Measurements from ENCODE around the gene FAM210B.
"Not testable (repeated sequence)": the region's sequence is repeated elsewhere in the genome, so short reads cannot be mapped to it uniquely, and the experiment has no call there.

Gene FAM210B

DNA sequence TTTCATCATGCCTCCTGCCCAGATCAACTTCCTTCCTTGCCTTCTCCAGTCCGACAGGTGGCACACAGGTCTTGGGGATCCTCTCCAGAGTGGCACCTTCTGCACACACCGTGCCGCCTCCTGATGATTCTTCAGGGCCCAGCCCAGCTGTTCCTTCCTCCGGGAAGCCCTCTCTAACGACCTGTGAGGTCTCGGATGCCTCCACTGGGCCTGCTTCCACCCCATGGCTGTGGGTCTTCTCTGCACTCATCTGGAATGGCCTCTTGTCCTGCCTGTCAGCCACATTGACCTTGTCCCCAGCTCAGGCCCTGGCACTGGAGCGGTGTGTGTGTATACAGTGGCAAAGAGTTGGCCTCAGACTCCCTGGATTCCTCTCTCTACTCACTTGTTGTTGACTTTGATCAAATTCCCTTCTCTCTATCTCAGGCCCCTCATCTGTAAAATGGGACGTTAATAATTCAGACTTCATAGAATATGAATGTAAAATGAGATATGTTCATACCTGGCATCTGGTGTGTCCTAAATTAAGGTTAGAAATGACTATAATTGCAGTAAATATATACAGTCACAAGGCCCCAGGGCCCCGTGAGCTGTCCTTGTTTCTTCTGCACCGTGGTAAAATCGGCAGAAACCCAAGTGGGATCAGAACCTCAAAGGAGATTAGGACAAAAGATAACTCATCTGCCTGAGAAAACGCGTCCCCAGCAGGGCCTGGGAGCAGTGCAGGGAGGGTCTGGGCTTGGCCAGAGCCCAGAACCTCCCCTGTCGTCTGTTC lies 1.5 kb downstream of the FAM210B start:
- no peak for DNase-seq (ENCODE audit: low read depth in 2 of 2, low spot score in 1 of 2)

DNA sequence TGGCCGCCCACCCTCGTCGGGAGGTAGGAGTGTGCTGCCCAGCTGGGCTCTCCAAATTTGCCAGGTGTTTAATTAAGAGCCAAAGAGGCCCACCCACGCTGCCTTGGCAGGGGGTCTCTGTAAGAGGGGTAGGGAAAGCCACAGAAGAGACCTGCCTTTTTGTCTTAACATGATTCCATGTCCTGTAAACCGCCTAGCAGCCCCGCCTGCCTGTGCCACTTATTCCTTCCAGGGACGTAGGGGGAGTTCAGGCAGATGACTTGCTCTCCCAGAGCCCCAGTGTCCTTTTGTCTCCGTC lies 2.1 kb downstream of the FAM210B start:
- no peak for DNase-seq (ENCODE audit: low read depth in 2 of 2, low spot score in 1 of 2)

DNA sequence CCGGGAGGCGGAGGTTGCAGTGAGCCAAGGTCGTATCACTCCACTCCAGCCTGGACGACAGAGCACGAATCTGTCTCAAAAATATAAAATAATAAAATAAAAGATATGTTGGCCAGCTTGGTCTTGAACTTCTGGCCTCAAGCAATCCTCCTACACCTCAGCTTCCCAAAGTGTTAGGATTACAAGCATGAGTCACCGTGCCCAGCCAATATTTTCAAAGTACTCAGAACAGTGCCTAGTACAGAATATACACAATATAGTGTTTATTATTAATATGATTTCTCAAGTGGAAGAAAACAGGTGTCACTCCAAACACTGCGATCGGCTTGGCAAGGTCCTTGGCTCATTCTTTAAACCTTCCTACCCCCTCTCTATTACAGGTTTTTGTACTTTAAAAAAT lies 3.1 kb downstream of the FAM210B start:
- DNase-seq (ENCODE audit: low read depth in 2 of 2, low spot score in 1 of 2) = no peak

DNA sequence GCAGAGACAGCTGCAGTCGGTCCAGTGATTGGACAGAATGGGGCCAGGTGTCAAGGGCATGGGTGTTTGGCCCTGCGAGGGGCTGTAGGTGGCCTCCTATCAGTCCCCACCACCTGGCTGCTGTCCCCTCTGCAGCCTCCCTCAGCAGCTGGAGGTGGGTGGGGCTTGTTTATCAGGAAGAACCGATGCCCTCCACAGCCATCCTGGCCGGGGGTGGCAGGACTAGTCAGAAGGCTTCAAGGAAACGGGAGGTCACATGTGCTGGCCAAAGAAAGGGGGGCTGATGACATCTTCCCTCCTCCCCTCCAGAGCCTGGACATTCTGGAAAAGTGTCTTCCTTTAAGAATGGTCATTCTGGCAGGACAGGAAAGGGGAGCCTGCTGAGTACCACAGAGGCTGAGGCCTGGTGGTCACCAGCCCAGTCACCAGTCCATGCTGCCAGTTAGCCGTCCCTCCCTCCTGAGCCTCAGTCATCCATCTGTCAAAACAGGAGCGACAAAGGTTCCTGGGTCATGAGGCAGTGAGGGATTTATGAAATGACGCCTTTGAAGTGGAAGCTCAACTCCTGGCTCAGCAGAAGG lies 4.1 kb downstream of the FAM210B start:
- DNase-seq (ENCODE audit: low read depth in 2 of 2, low spot score in 1 of 2) = no peak

DNA sequence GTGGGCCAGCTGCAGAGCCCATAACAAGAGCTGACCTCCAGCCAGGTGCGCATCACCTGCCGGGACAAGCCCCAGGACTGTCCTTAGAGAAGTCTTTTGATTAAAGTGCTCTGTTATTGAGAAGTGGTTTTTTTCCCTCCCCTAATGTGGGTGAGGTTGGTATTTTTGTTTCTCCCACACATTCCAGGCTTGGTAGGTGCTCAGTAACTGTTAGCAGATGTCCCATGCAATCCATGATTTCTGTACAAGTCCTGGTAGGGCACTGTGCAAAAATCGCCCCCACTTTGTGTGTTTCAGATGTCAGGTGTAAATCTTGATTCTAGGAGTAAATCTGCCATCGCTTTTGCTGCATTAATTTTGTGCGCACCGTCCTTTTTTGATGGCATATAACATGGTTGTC lies 4.7 kb downstream of the FAM210B start:
- DNase-seq (ENCODE audit: low read depth in 2 of 2, low spot score in 1 of 2) = no peak

DNA sequence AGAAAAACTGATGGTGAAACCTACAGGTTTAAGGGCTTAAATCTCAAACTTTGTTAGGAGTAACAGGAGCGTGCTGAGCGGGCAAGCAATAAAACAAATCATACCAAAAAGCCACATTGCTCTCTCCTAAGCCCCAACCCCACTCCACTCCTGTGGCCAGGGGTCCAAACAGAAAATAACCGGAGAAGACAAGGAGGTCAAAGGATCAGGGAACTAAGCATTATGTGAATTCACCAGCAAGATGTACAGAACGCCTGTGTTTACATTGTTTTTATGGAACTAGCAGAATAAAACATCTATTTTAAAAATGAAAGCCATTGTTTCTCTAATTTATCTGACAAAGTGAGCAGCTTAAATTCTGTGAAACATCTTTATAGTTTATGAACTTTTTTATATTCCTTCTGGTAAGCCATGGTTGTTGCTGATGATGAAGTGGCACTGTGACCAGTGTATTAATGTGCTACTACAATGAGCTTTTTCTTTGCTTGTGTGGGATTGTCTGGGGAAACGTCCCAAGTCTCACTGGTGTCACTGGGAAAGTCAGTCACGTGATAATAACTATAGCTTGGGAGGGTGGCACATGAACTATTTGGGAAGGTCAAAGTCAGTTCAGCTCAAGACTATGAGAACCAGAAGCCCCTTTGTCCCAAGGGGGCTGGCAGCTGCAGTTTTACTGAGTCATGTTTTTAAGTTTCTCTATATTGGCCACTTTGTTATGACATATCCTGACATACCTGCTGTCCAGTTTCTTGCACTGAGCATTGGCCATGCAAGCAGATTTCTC lies 9.8 kb downstream of the FAM210B start:
- DNase-seq (ENCODE audit: low read depth in 2 of 2, low spot score in 1 of 2) = no peak

DNA sequence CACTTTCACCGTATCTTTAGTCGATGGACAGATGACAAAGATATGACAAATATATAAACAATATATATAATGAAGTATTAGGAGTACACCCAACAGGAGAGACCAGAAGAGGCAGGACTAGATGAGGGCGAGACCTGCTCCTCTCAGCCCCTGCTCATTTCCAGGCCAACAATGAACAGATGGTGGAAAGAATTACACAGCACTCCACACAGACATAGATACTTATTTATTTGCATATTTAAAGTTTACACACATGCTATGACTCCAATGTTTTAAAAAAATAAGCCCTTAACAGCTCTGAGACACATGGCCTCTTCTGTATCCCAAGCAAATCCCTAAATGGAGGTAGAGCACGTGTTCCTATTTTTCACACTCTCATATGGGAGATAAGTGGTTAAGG lies 10.4 kb downstream of the FAM210B start:
- no peak for DNase-seq (ENCODE audit: low read depth in 2 of 2, low spot score in 1 of 2)

DNA sequence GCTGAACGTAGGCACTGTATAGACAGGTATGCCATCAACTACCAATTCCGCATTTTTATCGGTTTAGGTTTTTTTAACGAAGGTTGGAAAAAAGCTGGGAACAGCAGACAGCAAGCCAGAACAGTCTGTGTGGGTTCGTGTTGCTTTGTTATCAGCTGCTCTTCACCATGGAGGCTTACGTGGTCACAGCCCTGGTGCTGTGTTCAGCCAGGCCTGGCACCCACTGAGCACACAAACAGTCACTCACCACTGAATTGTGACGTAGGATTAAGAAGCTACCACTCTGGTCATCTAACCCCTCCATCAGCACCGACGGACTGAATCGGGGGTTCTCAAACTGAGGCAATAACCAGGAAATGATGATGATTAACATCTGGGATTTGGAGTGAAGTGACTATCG lies 13.2 kb downstream of the FAM210B start:
- no peak for DNase-seq (ENCODE audit: low read depth in 2 of 2, low spot score in 1 of 2)

DNA sequence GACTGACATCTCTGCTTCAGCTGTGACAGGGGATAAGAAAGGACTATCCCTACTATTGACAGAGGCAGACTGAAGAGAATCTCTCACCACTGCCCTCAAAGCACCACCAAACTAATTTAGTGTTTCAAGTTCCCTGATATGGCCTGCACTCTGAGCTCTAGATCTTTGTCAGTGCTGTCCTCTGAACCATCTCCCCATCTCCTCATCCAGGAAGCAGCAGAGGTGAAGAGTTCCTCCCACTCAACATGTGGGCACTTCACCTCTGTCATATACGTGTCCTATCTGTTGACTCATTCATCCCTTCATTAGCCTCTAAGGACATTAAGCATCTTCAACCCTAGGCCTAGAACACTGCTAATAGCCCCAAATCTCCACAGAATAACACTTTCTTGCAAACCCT lies 14.1 kb downstream of the FAM210B start:
- no peak for DNase-seq (ENCODE audit: low read depth in 2 of 2, low spot score in 1 of 2)

DNA sequence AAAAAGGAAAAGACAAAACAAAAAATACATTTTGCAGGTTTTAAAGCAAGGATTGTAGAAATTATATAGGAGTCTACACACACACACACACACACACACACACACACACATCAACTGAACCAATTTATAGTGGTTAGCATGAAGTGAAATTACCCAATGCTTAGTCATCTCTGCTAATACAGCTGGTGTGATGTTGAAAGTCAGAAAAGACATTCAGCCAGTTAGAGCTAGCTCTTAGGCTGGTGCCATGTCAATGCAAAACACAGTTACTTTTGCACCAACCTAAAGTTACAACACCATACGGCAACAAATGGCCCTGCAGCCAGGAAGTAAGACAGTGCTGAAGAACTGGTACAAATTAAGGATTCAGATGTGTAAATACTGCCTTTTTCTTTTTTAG lies 15.2 kb downstream of the FAM210B start:
- no peak for DNase-seq (ENCODE audit: low read depth in 2 of 2, low spot score in 1 of 2)

DNA sequence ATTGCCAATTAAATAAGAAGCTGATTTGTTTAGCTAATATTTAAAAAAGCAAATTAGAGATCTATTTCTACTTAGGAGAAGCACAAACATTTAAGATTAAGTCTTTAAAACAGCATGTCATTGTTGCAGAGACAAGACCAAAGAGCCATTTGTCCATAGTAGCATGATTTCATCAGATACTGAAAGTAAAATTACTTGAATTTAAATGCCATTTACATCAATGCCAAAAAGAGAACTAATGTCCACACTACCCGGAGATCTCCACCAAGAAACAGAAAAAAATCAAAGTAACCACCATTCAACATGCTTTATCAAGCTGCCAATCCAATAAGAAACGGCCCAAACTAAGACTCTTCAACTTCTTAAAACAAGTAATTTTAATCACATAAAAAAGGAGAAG lies 17.6 kb downstream of the FAM210B start:
- no peak for DNase-seq (ENCODE audit: low read depth in 2 of 2, low spot score in 1 of 2)

DNA sequence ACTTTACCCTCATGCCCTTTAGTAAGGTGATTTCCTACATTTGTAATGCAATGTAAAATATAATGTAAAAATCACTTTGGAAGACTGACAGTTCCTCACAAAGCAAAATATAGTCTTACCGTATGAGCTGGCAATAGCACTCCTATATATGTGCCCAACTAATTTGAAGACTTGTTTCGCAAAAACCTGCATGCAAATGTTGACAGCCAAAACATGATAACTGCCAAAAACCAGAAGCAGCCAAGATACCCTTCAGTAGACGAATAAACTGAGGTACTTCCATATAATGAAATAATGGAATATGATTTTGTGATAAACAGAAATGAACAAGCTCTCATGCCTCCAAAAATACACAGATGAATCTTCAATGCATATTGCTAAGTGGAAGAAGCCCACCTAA lies 19.6 kb downstream of the FAM210B start:
- DNase-seq (ENCODE audit: low read depth in 2 of 2, low spot score in 1 of 2) = no peak

DNA sequence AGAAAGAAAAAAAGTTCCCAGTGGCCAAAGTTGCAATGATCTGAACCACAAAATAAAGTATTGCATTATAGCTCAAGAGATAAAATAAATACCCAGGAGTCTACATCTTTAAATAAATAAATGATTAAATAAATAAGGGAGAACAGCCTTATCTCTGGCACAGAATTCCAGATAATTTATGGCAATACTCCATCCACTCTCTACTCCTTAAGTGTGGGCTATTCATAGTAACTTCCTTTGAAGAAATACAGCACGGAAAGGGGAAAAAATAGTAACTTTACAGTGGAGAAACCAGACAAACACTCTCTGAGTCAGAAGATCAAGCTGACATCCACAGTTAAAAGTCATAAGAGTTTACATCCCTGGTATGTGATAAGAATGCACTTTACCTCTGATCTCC lies 21.6 kb downstream of the FAM210B start:
- no peak for DNase-seq (ENCODE audit: low read depth in 2 of 2, low spot score in 1 of 2)

DNA sequence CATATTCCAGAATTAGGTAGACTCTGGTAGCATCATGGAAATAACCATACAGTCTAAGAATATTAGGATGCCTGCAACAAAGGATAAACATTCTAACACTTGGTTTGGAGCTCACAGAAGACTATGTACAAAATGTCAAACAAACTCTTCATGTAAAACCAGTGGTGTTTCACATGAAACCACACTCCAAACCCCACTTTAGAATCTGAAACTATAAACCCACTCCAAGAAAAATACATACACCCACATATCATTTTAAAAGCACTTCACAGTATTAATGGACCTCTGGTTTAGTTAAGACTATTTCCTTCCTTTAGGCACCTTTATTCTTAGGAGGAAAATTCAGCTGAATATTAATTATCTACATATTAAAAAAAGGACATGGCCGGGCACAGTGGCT lies 22.7 kb downstream of the FAM210B start:
- no peak for DNase-seq (ENCODE audit: low read depth in 2 of 2, low spot score in 1 of 2)

DNA sequence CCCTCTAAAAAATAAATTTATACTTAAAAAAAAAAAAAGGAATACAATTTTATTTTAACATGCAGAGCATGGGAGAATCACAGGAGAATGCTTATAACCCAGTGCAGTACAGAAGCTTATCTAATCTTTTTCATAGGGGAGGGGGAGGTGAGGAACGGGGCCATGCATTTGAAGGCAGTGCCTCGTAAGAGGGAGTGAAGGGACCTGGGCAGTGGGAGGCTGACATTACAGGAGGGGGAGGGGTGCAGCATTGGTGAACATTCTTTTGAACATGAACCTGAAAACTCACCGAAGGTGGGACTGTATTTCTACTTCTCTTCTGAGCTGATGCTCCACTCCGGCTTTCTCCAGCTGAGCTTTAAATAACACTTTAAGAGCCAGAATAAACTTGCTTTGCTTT lies 23.9 kb downstream of the FAM210B start:
- DNase-seq (ENCODE audit: low read depth in 2 of 2, low spot score in 1 of 2) = no peak

DNA sequence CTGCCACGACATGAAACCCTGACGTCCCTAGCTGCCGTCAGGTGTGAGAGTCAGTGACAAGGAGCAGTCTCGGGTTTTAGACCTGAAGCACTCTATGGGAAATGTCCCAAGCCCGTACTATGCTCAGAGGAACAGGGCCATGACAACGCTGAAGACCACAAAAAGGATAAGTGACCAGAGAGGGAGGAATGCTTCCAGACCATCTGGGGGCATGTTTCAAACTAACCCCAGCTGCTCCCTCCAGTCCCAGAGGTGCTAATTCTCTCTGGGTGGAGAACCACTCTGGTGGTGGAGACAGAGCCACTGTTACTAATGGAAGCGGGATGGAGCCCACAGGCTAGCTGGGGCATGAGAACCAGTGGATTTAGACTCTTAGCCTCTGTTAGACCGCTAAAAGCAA lies 24.6 kb downstream of the FAM210B start:
- DNase-seq (ENCODE audit: low read depth in 2 of 2, low spot score in 1 of 2) = no peak

DNA sequence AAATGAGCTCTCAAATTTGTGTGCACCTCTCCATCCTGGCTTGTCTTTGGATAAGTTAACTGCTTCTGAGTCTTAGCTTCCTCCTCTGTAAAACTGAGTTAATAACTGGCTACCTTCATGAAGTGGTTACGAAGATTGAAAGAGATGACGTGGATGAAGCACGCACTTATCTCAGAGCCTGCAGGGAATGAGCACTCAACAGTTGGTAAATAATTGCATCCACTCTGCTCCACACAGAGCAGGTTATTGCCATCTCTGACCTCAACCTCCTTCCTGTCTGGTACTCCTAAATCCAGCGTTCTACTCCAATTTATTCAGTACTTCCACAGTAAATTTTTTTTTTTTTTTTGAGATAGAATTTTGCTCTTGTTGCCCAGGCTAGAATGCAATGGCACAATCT lies 26.4 kb downstream of the FAM210B start:
- no peak for DNase-seq (ENCODE audit: low read depth in 2 of 2, low spot score in 1 of 2)

DNA sequence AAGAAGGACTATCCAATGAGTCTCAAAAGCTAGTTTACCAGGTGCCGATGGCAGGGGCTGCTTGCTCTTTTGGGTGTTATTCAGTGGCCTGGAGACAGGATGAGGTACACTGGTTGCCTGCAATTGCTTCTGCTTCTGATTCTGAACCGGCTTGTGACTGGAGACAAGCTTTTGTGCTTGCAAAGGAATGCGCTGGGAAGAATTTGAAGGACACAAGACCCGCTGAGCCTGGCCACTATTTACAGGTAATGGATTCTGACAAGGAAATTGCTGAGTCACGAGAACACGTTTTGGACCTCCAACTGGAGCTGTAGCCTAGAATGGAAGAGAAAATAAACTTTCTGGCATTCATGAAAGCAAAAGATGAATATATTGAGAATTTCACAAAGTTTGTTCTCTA lies 27.4 kb downstream of the FAM210B start:
- DNase-seq (ENCODE audit: low read depth in 2 of 2, low spot score in 1 of 2) = no peak

DNA sequence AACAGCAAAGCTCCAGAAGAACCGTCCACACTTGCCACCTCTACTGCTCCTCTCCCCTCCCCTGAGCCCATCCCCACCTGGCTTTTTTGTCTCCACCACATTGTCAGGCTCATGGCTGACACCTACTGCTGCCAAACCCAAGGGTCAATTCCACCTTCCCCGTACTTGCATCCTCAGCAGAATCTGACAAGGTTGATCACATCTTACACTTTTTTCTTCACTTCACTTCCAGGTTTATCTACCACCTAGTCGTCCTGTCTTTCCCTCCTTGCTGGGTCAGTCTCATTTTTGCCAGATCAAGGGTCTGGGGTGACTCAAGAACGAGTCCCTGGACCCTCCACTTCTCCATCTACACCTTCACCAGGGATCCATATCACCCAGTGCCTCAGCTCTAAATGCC lies 30.1 kb downstream of the FAM210B start:
- no peak for DNase-seq (ENCODE audit: low read depth in 2 of 2, low spot score in 1 of 2)

DNA sequence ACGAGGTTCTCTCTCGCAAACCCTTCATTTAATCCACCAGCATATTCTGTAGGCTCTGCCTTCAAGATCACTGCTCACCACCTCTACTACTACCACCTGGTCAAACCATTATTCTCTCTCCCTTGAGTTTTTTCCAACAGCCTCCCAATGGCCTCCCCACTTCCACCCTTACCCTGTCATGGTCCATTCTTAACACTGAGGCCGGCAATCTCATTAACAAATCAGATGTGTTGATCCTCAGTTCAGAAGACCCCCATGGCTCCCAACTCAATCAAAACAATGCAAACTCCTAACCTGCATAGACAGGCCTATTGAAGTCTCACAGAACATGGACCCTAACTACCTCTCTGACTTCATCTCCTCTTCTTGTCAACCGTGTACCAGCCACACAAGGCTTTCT lies 31.0 kb downstream of the FAM210B start:
- no peak for DNase-seq (ENCODE audit: low read depth in 2 of 2, low spot score in 1 of 2)

DNA sequence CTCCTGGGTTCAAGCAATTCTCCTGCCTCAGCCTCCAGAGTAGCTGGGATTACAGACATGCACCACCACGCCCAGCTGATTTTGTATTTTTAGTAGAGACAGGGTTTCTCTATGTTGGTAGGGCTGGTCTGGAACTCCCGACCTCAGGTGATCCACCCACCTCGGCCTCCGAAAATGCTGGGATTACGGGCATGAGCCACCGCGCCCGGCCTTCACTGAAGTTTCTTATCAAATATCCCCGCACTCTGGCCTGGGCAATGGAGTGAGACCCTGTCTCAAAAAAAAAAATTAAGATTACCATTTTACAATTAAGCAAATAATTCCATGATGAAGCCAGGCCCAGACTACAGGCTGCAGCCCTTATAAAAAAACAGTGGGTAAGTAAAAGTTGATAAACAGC lies 31.6 kb downstream of the FAM210B start:
- not testable (repeated sequence) for DNase-seq (ENCODE audit: low read depth in 2 of 2, low spot score in 1 of 2)

DNA sequence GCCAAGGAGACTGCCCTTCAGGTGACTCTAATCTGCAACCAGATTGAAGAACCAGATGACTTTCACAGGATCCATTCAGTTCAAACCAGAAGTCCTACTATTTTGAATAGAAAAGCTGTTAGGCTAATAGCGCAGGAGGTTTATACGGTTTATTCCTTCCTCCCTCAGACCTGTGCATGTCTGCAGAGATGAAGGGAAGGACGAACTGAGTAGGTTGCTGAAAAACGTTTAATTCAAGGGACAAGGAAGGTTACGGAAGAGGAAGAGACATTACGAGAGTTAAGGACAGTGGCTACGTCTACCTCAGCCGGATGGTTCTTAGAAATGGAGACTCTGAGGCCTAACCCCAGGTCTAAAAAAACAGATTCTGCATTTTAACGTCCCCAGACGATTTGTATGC lies 32.3 kb downstream of the FAM210B start:
- no peak for DNase-seq (ENCODE audit: low read depth in 2 of 2, low spot score in 1 of 2)
